ENCODE results near the gene FIG4. TPM values are rescaled to one million over a fixed set of nuclear protein-coding genes. Genes with fewer than 3 reads are reported as not detected.
"Not testable (repeated sequence)": the region's sequence is repeated elsewhere in the genome, so short reads cannot be mapped to it uniquely, and the experiment has no call there.

FIG4 gene
- total RNA-seq, 1 experiment from 2014 or later = 15.7 TPM

DNA sequence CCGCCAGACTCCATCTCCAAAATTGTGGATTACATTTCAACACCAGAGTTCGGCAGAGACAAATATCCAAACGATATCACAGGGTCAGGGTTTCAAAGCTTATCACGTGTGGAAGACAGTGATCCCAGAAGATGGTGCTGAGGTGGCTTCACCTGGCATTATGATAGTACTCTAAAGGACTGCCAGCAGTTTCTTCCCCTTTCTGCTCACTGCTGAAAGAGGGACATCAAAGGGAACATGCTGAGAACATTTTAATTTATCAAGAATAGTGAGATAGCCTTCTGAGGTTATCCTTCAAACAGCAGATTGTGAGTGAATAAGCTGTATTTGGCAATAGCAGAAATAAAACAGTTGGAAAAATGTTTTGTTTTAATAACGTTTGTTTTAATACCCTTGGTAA, 79.7 kb downstream of the FIG4 start (continued):
- TF ChIP-seq CTCF (IDR thresholded peaks at IDR 0.05 in 2 of 3, conservative IDR thresholded peaks at IDR 0.05 in 1 of 3; ENCODE audit: borderline replicate concordance in 1 of 3, insufficient read depth in 1 of 3, low read depth in 2 of 3, low read length in 2 of 3) (no peak), ZFX (IDR thresholded peaks at IDR 0.05) (no peak), FOSL1 (IDR thresholded peaks at IDR 0.05; ENCODE audit: low read depth) (no peak)

DNA sequence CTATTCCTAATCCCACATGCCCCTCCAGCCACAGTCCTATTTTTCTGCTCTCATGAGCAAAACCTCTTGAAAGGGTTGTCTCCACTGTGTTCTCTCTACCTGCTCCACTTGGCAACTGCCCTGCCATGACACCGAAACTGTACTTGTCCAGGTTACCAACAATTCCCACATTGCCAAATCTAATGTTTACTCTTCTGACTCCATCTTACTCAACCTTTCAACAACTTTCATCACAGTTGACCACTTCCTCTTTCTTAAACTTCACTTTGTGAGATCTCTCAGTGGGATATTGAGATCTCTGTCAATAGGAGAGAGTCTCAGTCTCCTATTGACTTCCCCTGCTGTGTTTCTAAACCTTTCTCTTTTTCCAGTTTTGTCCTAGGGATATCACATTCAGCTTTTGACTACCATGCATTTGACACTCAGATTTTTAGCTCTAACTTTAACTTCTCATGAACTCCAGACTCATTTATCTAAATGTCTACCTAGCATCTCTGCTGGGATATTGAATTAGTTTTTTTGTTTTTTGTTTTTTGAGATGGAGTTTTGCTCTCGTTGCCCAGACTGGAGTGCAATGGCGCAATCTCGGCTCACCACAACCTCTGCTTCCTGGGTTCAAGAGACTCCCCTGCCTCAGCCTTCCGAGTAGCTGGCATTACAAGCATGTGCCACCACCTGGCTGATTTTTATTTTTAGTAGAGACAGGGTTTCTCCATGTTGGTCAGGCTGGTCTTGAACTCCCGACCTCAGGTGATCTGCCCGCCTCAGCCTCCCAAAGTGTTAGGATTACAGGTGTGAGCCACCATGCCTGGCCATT, 81.1 kb downstream of the FIG4 start:
- H3K9me3 ChIP-seq (ENCODE audit: control insufficient read depth in 1 of 2, insufficient read depth in 1 of 2, low read depth in 1 of 2, low read length in 2 of 2); intact Hi-C loops (cut with micrococcal nuclease); H3K4me1 ChIP-seq (ENCODE audit: control insufficient read depth in 1 of 2, insufficient read depth in 2 of 2, low read length in 2 of 2); H3K27me3 ChIP-seq (ENCODE audit: insufficient read depth, low read length); BruUV-seq (replicated peaks); H3K27ac ChIP-seq (ENCODE audit: low read depth, low read length); H3K79me2 ChIP-seq (ENCODE audit: insufficient read depth, low read length); DNase-seq (ENCODE audit: low read depth, low spot score); H3K36me3 ChIP-seq (ENCODE audit: control insufficient read depth in 1 of 2, insufficient read depth in 2 of 2, low read length in 2 of 2); H3K9ac ChIP-seq (ENCODE audit: low read length); CTCF ChIA-PET; RAD21 ChIA-PET (ENCODE audit: low non-redundant PET in 1 of 2, low total read pairs in 2 of 2, uncharacterized antibody in 2 of 2, unreplicated experiment in 2 of 2); H2AFZ ChIP-seq (ENCODE audit: low read depth, low read length, poor library complexity, severe bottlenecking); H4K20me1 ChIP-seq (ENCODE audit: insufficient read depth); H3K9me2 ChIP-seq (ENCODE audit: insufficient read depth); H3K4me2 ChIP-seq (ENCODE audit: low read length); H3K4me3 ChIP-seq (replicated peaks in 1 of 2; ENCODE audit: low read depth in 1 of 2, low read length in 2 of 2); ATAC-seq; POLR2A ChIA-PET: not testable (repeated sequence)

DNA sequence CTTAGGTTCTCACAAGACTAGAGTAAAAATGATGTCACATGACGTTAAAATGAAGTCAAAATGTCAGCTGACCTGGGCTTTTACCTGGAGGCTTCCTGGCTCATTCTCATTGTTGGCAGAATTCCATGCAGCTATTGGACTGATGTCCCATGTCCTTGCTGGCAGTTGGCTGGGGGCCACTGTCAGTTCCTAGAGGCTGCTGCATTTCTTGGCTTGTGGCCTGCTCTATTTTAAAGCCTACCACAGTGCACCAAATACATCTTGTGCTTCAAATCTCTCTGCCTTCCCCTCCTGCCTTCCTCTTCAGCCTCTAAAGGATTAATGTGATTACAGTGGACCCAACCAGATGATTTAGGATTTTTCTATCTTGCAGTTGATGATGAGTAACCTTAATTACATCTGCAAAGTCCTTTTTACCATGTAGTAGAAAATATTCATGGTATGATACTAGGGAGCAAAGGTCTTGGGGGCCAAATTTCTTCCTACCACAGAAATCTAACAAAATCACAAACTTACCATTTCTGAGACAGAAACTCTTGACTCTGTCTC, 81.9 kb downstream of the FIG4 start:
- RAD21 ChIA-PET (ENCODE audit: low non-redundant PET in 1 of 2, low total read pairs in 2 of 2, uncharacterized antibody in 2 of 2, unreplicated experiment in 2 of 2) = no interaction called here
- H3K9ac ChIP-seq (ENCODE audit: low read length) = no peak overlapping the region

More for the DNA sequence above, 81.9 kb downstream of the FIG4 start:
- TF ChIP-seq SP1 (IDR thresholded peaks at IDR 0.05; ENCODE audit: low read depth) (no peak), CBX3 (IDR thresholded peaks at IDR 0.05; ENCODE audit: low read depth) (no peak), FOSL1 (IDR thresholded peaks at IDR 0.05; ENCODE audit: low read depth) (no peak), CTCF (IDR thresholded peaks at IDR 0.05 in 2 of 3, conservative IDR thresholded peaks at IDR 0.05 in 1 of 3; ENCODE audit: borderline replicate concordance in 1 of 3, insufficient read depth in 1 of 3, low read depth in 2 of 3, low read length in 2 of 3) (no peak), ELF1 (IDR thresholded peaks at IDR 0.05; ENCODE audit: borderline replicate concordance, low read depth) (no peak), TCF7L2 (IDR thresholded peaks at IDR 0.05; ENCODE audit: borderline replicate concordance, extremely low read depth, insufficient read depth, insufficient read length) (no peak), POLR2A (IDR thresholded peaks at IDR 0.05; ENCODE audit: borderline replicate concordance, extremely low read depth, insufficient read depth, insufficient read length) (no peak), EZH2phosphoT487 (IDR thresholded peaks at IDR 0.05; ENCODE audit: borderline replicate concordance) (no peak), SRF (IDR thresholded peaks at IDR 0.05; ENCODE audit: low read depth) (no peak)
- TF ChIP-seq, protein P1, sequence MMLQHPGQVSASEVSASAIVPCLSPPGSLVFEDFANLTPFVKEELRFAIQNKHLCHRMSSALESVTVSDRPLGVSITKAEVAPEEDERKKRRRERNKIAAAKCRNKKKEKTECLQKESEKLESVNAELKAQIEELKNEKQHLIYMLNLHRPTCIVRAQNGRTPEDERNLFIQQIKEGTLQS (IDR thresholded peaks at IDR 0.05) = no peak
- H3K4me2 ChIP-seq (ENCODE audit: low read length) = no peak overlapping the region
- ChIA-PET CTCF (no interaction called here), POLR2A (no interaction called here)
- ATAC-seq (no peak), DNase-seq (ENCODE audit: low read depth, low spot score) (no peak)
- H4K20me1 ChIP-seq (ENCODE audit: insufficient read depth) = no peaks in the 10 kb centered on the region
- no peaks in the 10 kb centered on the region for H3K4me1 ChIP-seq (ENCODE audit: control insufficient read depth in 1 of 2, insufficient read depth in 2 of 2, low read length in 2 of 2)
- H3K36me3 ChIP-seq (ENCODE audit: control insufficient read depth in 1 of 2, insufficient read depth in 2 of 2, low read length in 2 of 2) = no peaks in the 10 kb centered on the region
- H3K4me3 ChIP-seq (replicated peaks in 1 of 2; ENCODE audit: low read depth in 1 of 2, low read length in 2 of 2) = no peak overlapping the region
- H2AFZ ChIP-seq (ENCODE audit: low read depth, low read length, poor library complexity, severe bottlenecking) = no peak overlapping the region
- H3K79me2 ChIP-seq (ENCODE audit: insufficient read depth, low read length) = no peaks in the 10 kb centered on the region
- no peaks in the 10 kb centered on the region for H3K27me3 ChIP-seq (ENCODE audit: insufficient read depth, low read length)
- intact Hi-C loops (cut with micrococcal nuclease) = no loop called here
- no peaks in the 10 kb centered on the region for H3K9me3 ChIP-seq (ENCODE audit: control insufficient read depth in 1 of 2, insufficient read depth in 1 of 2, low read depth in 1 of 2, low read length in 2 of 2)
- H3K9me2 ChIP-seq (ENCODE audit: insufficient read depth) = no peaks in the 10 kb centered on the region
- H3K27ac ChIP-seq (ENCODE audit: low read depth, low read length) = no peak overlapping the region
- BruUV-seq (replicated peaks) = no TSS peak

Data from HCT116 (cell line).